ENCODE measurements around the gene IGSF9.

The IGSF9 gene

GRCh38 chr1:159960721-159961381, 15.4 kb upstream of the IGSF9 start:
- peak; percentile 87 for DNase-seq (ENCODE audit: low spot score)
- TF ChIP-seq CTCF (conservative IDR thresholded peaks at IDR 0.05; ENCODE audit: low read depth): no peak
- POLR2A ChIA-PET (ENCODE audit: low non-redundant PET): interaction anchor here (0.6 kb wide), 2 partner anchors 42 to 70 kb away, joined by 3 read pairs; no protein-coding TSS in a partner anchor
- CTCF ChIA-PET: no interaction called here
- H3K27ac ChIP-seq: peak overlapping the region; percentile 96

- CTCF ChIA-PET: interaction anchor here (1.3 to 2.6 kb wide), 3 partner anchors 14 to 48 kb away, joined by 3 to 8 read pairs (median 4); partner anchors contain the start of gene IGSF9
- POLR2A ChIA-PET (ENCODE audit: low non-redundant PET): interaction anchor here (1.0 kb wide), 1 partner anchor 13 kb away, joined by 3 read pairs; no protein-coding TSS in a partner anchor
- DNase-seq (ENCODE audit: low spot score): peak; percentile 31
- TF ChIP-seq CTCF (conservative IDR thresholded peaks at IDR 0.05; ENCODE audit: low read depth): no peak
- peak overlapping the region; percentile 55 for H3K27ac ChIP-seq
These were observed 14.0 kb upstream of the IGSF9 start for GRCh38 chr1:159959451-159959850.

GRCh38 chr1:159958719-159959380, 13.4 kb upstream of the IGSF9 start:
- H3K27ac ChIP-seq: peak overlapping the region; percentile 68
- ChIA-PET CTCF (interaction anchor here (1.3 to 2.6 kb wide), 3 partner anchors 13 to 49 kb away, joined by 3 to 8 read pairs (median 4); partner anchors contain the start of gene IGSF9), POLR2A (ENCODE audit: low non-redundant PET) (interaction anchor here (1.0 kb wide), 1 partner anchor 13 kb away, joined by 3 read pairs; no protein-coding TSS in a partner anchor)
- no peak for DNase-seq (ENCODE audit: low spot score)
- no peak for TF ChIP-seq CTCF (conservative IDR thresholded peaks at IDR 0.05; ENCODE audit: low read depth)

DNA sequence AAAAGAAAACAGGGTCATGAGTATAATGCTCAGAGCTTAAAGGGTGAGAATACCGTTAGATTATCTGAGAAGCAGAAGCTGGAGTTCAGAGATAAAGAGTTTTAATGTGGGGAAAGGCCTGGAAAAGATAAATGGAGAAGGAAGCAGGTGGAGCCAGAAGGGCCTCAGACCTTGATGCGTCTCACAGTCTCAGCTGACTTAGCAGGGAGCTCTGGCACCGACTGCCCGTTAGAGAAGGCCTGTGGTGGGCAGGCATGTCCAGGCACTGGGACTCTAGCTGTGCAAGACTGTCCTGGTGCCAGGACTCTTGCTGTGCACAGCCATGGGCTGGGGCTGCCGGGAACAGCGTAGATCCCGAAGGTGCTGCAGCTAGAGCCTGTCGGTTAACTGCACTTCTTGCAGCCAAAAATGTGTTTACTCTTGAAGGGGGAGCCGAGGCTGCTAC, 12.4 kb upstream of the IGSF9 start:
- CTCF ChIA-PET: interaction anchor here (1.3 to 2.6 kb wide), 2 partner anchors 12 to 49 kb away, joined by 4 to 8 read pairs; partner anchors contain the start of gene IGSF9
- peak overlapping the region; percentile 68 for H3K27ac ChIP-seq
- POLR2A ChIA-PET (ENCODE audit: low non-redundant PET): interaction anchor here (0.6 kb wide), 1 partner anchor 882 kb away, joined by 4 read pairs; no protein-coding TSS in a partner anchor
- no peak for TF ChIP-seq CTCF (conservative IDR thresholded peaks at IDR 0.05; ENCODE audit: low read depth)
- no peak for DNase-seq (ENCODE audit: low spot score)

- DNase-seq (ENCODE audit: low spot score): no peak
- no peak for TF ChIP-seq CTCF (conservative IDR thresholded peaks at IDR 0.05; ENCODE audit: low read depth)
- POLR2A ChIA-PET (ENCODE audit: low non-redundant PET): no interaction called here
- no peak overlapping the region for H3K27ac ChIP-seq
- CTCF ChIA-PET: no interaction called here
These were observed 10.0 kb upstream of the IGSF9 start for GRCh38 chr1:159955456-159955855.

Data from RWPE1 (cell line).